ENCODE data around the gene STYXL2. TPM values are rescaled to one million over a fixed set of nuclear protein-coding genes. Genes with fewer than 3 reads are reported as not detected.

Gene STYXL2
- total RNA-seq, 1 experiment from 2014 or later = not detected

DNA sequence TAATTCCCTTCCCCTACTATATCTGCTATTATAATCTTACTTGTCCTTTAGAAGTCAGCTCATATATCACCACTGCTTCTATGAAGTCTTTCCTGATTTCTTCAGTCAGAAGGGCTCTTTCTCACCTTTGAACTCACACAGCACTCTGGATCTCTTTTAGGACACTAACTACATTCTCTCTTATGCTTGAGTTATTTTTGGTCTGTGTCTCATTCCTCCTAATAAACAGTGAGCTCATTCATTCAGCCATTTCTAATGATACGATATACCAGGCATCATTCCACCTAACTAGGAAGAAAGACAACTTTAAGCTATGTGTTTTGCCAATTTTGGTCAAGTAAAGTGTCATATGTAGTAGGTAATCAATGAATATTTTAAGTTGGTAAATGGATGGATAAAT lies 1.2 kb upstream of the STYXL2 start:
- Mint-ChIP-seq H3K4me1 (ENCODE audit: insufficient read depth, unreplicated experiment) (peaks cover 15% of the 10 kb centered on the region), H3K4me3 (ENCODE audit: unreplicated experiment) (no peak overlapping the region), H3K27me3 (ENCODE audit: insufficient read depth, unreplicated experiment) (no peaks in the 10 kb centered on the region), H3K9me3 (ENCODE audit: unreplicated experiment) (no peaks in the 10 kb centered on the region), H3K27ac (ENCODE audit: low read depth, unreplicated experiment) (no peak overlapping the region), H3K36me3 (ENCODE audit: insufficient read depth, unreplicated experiment) (no peaks in the 10 kb centered on the region)
- POLR2A ChIA-PET = interaction anchor here (1.2 kb wide), 1 partner anchor 127 kb away, joined by 3 read pairs; no protein-coding TSS in a partner anchor
- intact Hi-C loops (cut with micrococcal nuclease) = no loop called here
- CTCF ChIA-PET = interaction anchor here (0.6 to 4.9 kb wide), 15 partner anchors 9 to 463 kb away, joined by 3 to 45 read pairs (median 4); partner anchors contain the start of gene POU2F1
- BruUV-seq (replicated peaks) = no TSS peak
- TF ChIP-seq, protein P1, sequence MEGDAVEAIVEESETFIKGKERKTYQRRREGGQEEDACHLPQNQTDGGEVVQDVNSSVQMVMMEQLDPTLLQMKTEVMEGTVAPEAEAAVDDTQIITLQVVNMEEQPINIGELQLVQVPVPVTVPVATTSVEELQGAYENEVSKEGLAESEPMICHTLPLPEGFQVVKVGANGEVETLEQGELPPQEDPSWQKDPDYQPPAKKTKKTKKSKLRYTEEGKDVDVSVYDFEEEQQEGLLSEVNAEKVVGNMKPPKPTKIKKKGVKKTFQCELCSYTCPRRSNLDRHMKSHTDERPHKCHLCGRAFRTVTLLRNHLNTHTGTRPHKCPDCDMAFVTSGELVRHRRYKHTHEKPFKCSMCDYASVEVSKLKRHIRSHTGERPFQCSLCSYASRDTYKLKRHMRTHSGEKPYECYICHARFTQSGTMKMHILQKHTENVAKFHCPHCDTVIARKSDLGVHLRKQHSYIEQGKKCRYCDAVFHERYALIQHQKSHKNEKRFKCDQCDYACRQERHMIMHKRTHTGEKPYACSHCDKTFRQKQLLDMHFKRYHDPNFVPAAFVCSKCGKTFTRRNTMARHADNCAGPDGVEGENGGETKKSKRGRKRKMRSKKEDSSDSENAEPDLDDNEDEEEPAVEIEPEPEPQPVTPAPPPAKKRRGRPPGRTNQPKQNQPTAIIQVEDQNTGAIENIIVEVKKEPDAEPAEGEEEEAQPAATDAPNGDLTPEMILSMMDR (IDR thresholded peaks at IDR 0.05; ENCODE audit: unreplicated experiment) = no peak
- no peak for DNase-seq (ENCODE audit: unreplicated experiment)

DNA sequence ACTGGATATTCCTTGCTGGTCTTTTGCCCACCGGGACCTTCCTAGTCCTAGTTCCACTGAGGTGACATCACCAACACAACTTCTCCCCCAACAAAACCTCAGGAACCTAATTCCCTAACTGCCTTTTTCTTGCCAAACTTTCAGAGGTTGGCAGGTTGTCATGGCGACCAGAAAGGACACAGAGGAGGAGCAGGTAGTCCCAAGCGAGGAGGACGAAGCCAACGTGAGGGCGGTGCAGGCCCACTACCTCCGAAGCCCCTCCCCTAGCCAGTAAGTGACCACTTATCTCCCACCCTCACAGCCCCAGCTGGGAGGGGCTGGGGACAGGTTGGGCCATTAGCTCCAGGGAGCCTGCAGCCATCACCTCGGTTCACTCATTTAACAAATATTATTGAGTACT lies 815 bp downstream of the STYXL2 start:
- DNase-seq (ENCODE audit: unreplicated experiment) = peak; percentile 8
- Mint-ChIP-seq H3K4me1 (ENCODE audit: insufficient read depth, unreplicated experiment) (peaks cover 15% of the 10 kb centered on the region), H3K27me3 (ENCODE audit: insufficient read depth, unreplicated experiment) (no peaks in the 10 kb centered on the region), H3K4me3 (ENCODE audit: unreplicated experiment) (no peak overlapping the region), H3K36me3 (ENCODE audit: insufficient read depth, unreplicated experiment) (no peaks in the 10 kb centered on the region), H3K9me3 (ENCODE audit: unreplicated experiment) (no peaks in the 10 kb centered on the region), H3K27ac (ENCODE audit: low read depth, unreplicated experiment) (peak overlapping the region; percentile 16)
- TF ChIP-seq, protein P1 (IDR thresholded peaks at IDR 0.05; ENCODE audit: unreplicated experiment) = no peak
- CTCF ChIA-PET = interaction anchor here (0.6 to 4.9 kb wide), 8 partner anchors 10 to 186 kb away, joined by 3 to 45 read pairs (median 6); partner anchors contain the start of gene POU2F1
- intact Hi-C loops (cut with micrococcal nuclease) = no loop called here
- POLR2A ChIA-PET = interaction anchor here (1.1 to 4.2 kb wide), 2 partner anchors 11 to 125 kb away, joined by 3 to 15 read pairs; partner anchors contain the start of gene POU2F1
- BruUV-seq (replicated peaks) = no TSS peak

DNA sequence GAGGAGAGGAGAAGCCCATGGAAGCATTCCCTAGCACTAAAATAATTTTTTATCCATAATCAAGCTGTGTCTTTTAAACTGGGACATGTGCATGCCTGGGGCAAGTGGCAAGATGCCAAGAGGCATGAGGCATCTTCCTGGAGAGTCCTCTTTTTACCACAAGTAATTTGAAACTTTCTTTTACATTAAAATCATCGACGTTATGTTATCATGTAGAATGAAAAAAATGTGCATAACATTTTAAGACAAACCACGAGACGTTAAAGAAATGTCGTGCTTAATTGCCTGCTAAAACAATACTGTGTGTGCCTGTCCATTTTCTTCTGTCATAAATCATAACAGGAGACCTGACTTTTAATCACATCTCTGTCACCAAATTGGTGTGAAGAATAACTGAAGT lies 1.5 kb downstream of the STYXL2 start:
- ChIA-PET CTCF (interaction anchor here (0.6 to 4.9 kb wide), 7 partner anchors 9 to 186 kb away, joined by 3 to 45 read pairs (median 7); partner anchors contain the start of gene POU2F1), POLR2A (interaction anchor here (1.1 to 4.2 kb wide), 2 partner anchors 10 to 124 kb away, joined by 3 to 15 read pairs; partner anchors contain the start of gene POU2F1)
- H3K4me3 Mint-ChIP-seq (ENCODE audit: unreplicated experiment) = peak overlapping the region; percentile 0
- peak overlapping the region; percentile 16 for H3K27ac Mint-ChIP-seq (ENCODE audit: low read depth, unreplicated experiment)
- H3K36me3 Mint-ChIP-seq (ENCODE audit: insufficient read depth, unreplicated experiment) = no peaks in the 10 kb centered on the region
- H3K9me3 Mint-ChIP-seq (ENCODE audit: unreplicated experiment) = no peaks in the 10 kb centered on the region
- DNase-seq (ENCODE audit: unreplicated experiment) = peak; percentile 97
- TF ChIP-seq, protein P1 (IDR thresholded peaks at IDR 0.05; ENCODE audit: unreplicated experiment) = no peak
- H3K27me3 Mint-ChIP-seq (ENCODE audit: insufficient read depth, unreplicated experiment) = no peaks in the 10 kb centered on the region
- BruUV-seq (replicated peaks) = no TSS peak
- peaks cover 15% of the 10 kb centered on the region for H3K4me1 Mint-ChIP-seq (ENCODE audit: insufficient read depth, unreplicated experiment)
- intact Hi-C loops (cut with micrococcal nuclease) = no loop called here

DNA sequence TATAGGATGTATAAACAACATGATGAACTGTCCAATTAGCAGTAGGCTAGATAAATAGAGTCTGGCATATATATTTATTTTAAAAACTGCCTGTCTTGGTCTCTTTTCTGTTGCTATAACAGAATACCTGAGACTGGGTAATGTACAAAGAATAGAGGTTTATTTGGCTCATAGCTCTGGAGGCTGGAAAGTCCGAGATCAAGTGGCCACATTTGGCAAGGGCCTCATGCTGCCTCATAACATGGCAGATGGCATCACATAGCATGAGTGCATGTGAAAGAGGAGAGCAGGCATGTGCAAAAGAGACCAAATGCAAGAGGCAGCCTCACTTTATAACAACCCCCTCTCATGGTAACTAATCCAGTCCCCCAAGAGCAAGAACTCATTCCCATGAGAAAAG lies 6.0 kb downstream of the STYXL2 start:
- Mint-ChIP-seq H3K27ac (ENCODE audit: low read depth, unreplicated experiment) (no peak overlapping the region), H3K27me3 (ENCODE audit: insufficient read depth, unreplicated experiment) (no peaks in the 10 kb centered on the region), H3K36me3 (ENCODE audit: insufficient read depth, unreplicated experiment) (no peaks in the 10 kb centered on the region), H3K4me3 (ENCODE audit: unreplicated experiment) (no peak overlapping the region), H3K9me3 (ENCODE audit: unreplicated experiment) (no peaks in the 10 kb centered on the region), H3K4me1 (ENCODE audit: insufficient read depth, unreplicated experiment) (peaks cover 12% of the 10 kb centered on the region)
- intact Hi-C loops (cut with micrococcal nuclease) = no loop called here
- ChIA-PET POLR2A (interaction anchor here (0.6 to 0.7 kb wide), 3 partner anchors 8 to 517 kb away, joined by 3 read pairs; no protein-coding TSS in a partner anchor), CTCF (no interaction called here)
- DNase-seq (ENCODE audit: unreplicated experiment) = no peak
- TF ChIP-seq, protein P1 (IDR thresholded peaks at IDR 0.05; ENCODE audit: unreplicated experiment) = no peak
- BruUV-seq (replicated peaks) = no TSS peak
